Neural progenitor cell (in vitro differentiated cells): ENCODE measurements around the gene MOGAT3. TPM values are rescaled to one million over a fixed set of nuclear protein-coding genes. Genes with fewer than 3 reads are reported as not detected.

Source experiments
- DNase-seq: peaks from one replicate; pipeline ENCODE4 v3.0.0-alpha.2; 2016; ENCODE audit warnings: low spot score
- H2AFZ ChIP-seq: fragments of 200-600 bp; sonication (generic); replicated peaks from 2 replicates; pipeline ENCODE4 v1.6.1; 2016; ENCODE audit warnings: antibody characterized with exemption
- H3F3A ChIP-seq: fragments of 200-600 bp; sonication (generic); 2 replicates; pipeline ENCODE4 v1.6.1; 2016; ENCODE audit warnings: antibody characterized with exemption, low read depth
- H3K27ac ChIP-seq: fragments of 200-600 bp; sonication (generic); 2 replicates; pipeline ENCODE4 v1.5.1; 2016; ENCODE audit warnings: mild to moderate bottlenecking
- H3K27me3 ChIP-seq: fragments of 200-600 bp; sonication (generic); 2 replicates; pipeline ENCODE4 v1.6.1; 2016; ENCODE audit warnings: mild to moderate bottlenecking, moderate library complexity
- H3K36me3 ChIP-seq: fragments of 200-600 bp; sonication (generic); 2 replicates; pipeline ENCODE4 v1.5.1; 2016
- H3K4me1 ChIP-seq: fragments of 200-600 bp; sonication (generic); 2 replicates; pipeline ENCODE4 v1.6.1; 2016; ENCODE audit warnings: mixed run types
- H3K4me2 ChIP-seq: fragments of 200-600 bp; sonication (generic); 2 replicates; pipeline ENCODE4 v1.6.1; 2016
- H3K4me3 ChIP-seq: fragments of 200-600 bp; sonication (generic); 2 replicates; pipeline ENCODE4 v1.5.1; 2016
- H3K79me2 ChIP-seq: fragments of 200-600 bp; sonication (generic); 2 replicates; pipeline ENCODE4 v1.6.1; 2016; ENCODE audit warnings: low read depth
- H3K9ac ChIP-seq: fragments of 200-600 bp; sonication (generic); 2 replicates; pipeline ENCODE4 v1.6.1; 2016
- H3K9me3 ChIP-seq: fragments of 200-600 bp; sonication (generic); 2 replicates; pipeline ENCODE4 v1.5.1; 2016; ENCODE audit warnings: low read depth
- H4K20me1 ChIP-seq: fragments of 200-600 bp; sonication (generic); 2 replicates; pipeline ENCODE4 v1.6.1; 2016; ENCODE audit warnings: low read depth
- H3K27ac Mint-ChIP-seq: 3 replicates; pipeline ENCODE4 v1.8.0; 2021; ENCODE audit warnings: mixed read lengths
- H3K27me3 Mint-ChIP-seq: 2 replicates; pipeline ENCODE4 v1.8.0; 2022; ENCODE audit warnings: low read depth, mild to moderate bottlenecking, inconsistent platforms, moderate library complexity, mixed read lengths; ENCODE audit not compliant: insufficient read depth
- H3K36me3 Mint-ChIP-seq: 3 replicates; pipeline ENCODE4 v1.8.0; 2021; ENCODE audit warnings: mixed read lengths
- H3K4me1 Mint-ChIP-seq: 3 replicates; pipeline ENCODE4 v1.8.0; 2021; ENCODE audit warnings: mixed read lengths
- H3K4me3 Mint-ChIP-seq: 3 replicates; pipeline ENCODE4 v1.8.0; 2021; ENCODE audit warnings: mild to moderate bottlenecking, moderate library complexity, mixed read lengths
- H3K9me3 Mint-ChIP-seq: 3 replicates; pipeline ENCODE4 v1.8.0; 2020; ENCODE audit warnings: mixed read lengths
- CTCF ChIP-seq: fragments of 200-600 bp; sonication (generic); IDR thresholded peaks from 2 replicates; pipeline ENCODE4 v1.5.1; 2017; ENCODE audit warnings: antibody characterized with exemption, mild to moderate bottlenecking
- EZH2 ChIP-seq: fragments of 200-600 bp; sonication (generic); IDR thresholded peaks from 2 replicates; pipeline ENCODE4 v1.6.1; 2017; ENCODE audit warnings: antibody characterized with exemption, mild to moderate bottlenecking, moderate library complexity
- EZH2phosphoT487 ChIP-seq: fragments of 200-600 bp; sonication (generic); IDR thresholded peaks from 2 replicates; pipeline ENCODE4 v1.6.1; 2017; ENCODE audit warnings: antibody characterized with exemption
- total RNA-seq: library from RNA; depleted of rRNA; stranded (reverse); fragments of >200 nt; gene quantifications from 2 replicates; pipeline ENCODE4 v1.2.3, GENCODE V29; 2015; ENCODE audit warnings: low replicate concordance

Gene MOGAT3
- total RNA-seq = not detected in 2 replicates

- TF ChIP-seq CTCF = no peak
- TF ChIP-seq EZH2phosphoT487 = no peak
- TF ChIP-seq EZH2 = no peak
- Histone ChIP-seq H3K4me1 (no peaks in the 10 kb centered on the region), H2AFZ (peak within 1 kb of the TSS; percentile 54), H3K4me3 (peak within 1 kb of the TSS; percentile 44), H3K79me2 (no peaks in the 10 kb centered on the region), H3K4me2 (peak within 1 kb of the TSS; percentile 75), H3K27ac (no peak within 1 kb of the TSS), H4K20me1 (no peaks in the 10 kb centered on the region), H3K9me3 (no peaks in the 10 kb centered on the region), H3K36me3 (no peaks in the 10 kb centered on the region), H3K9ac (no peak within 1 kb of the TSS), H3F3A (no peaks in the 10 kb centered on the region), H3K27me3 (peaks cover 42% of the 10 kb centered on the region)
- Mint-ChIP-seq H3K9me3 (no peaks in the 10 kb centered on the region), H3K27me3 (peaks cover 26% of the 10 kb centered on the region), H3K27ac (no peak within 1 kb of the TSS), H3K4me1 (peaks cover 6% of the 10 kb centered on the region), H3K4me3 (peak within 1 kb of the TSS; percentile 72), H3K36me3 (no peaks in the 10 kb centered on the region)
- no peak for DNase-seq
These were observed at the start of gene MOGAT3 for GRCh38 chr7:101200862-101201599. Gene MOGAT3, minus strand, starts transcription at chr7:101201036. Its CDS starts 182 bp downstream, at chr7:101200854.

- Histone ChIP-seq H3K9ac (no peak overlapping the region), H3K4me3 (no peak overlapping the region), H3K79me2 (peaks cover 51% of the 10 kb centered on the region), H3K4me2 (no peak overlapping the region), H3K36me3 (no peaks in the 10 kb centered on the region), H3F3A (peaks cover 13% of the 10 kb centered on the region), H3K27ac (no peak overlapping the region), H3K9me3 (no peaks in the 10 kb centered on the region), H2AFZ (no peak overlapping the region), H3K27me3 (no peaks in the 10 kb centered on the region), H3K4me1 (peaks cover 4% of the 10 kb centered on the region), H4K20me1 (peaks cover 3% of the 10 kb centered on the region)
- DNase-seq = no peak
- H3K4me3 Mint-ChIP-seq = peak overlapping the region; percentile 54
- H3K4me1 Mint-ChIP-seq = peaks cover 20% of the 10 kb centered on the region
- H3K9me3 Mint-ChIP-seq = no peaks in the 10 kb centered on the region
- no peak overlapping the region for H3K27ac Mint-ChIP-seq
- peaks cover 3% of the 10 kb centered on the region for H3K27me3 Mint-ChIP-seq
- TF ChIP-seq EZH2phosphoT487 (no peak), EZH2 (no peak), CTCF (no peak)
- peaks cover 16% of the 10 kb centered on the region for H3K36me3 Mint-ChIP-seq
These were observed 49.5 kb upstream of the MOGAT3 start for GRCh38 chr7:101250324-101250723.

- no peaks in the 10 kb centered on the region for H3K27me3 ChIP-seq
- H3K4me2 ChIP-seq = no peak overlapping the region
- H3K36me3 ChIP-seq = no peaks in the 10 kb centered on the region
- H3F3A ChIP-seq = peaks cover 15% of the 10 kb centered on the region
- Mint-ChIP-seq H3K27me3 (peaks cover 7% of the 10 kb centered on the region), H3K36me3 (peaks cover 16% of the 10 kb centered on the region), H3K4me3 (no peak overlapping the region), H3K9me3 (no peaks in the 10 kb centered on the region), H3K27ac (no peak overlapping the region), H3K4me1 (peaks cover 29% of the 10 kb centered on the region)
- TF ChIP-seq CTCF (no peak), EZH2phosphoT487 (no peak), EZH2 (no peak)
- H3K4me1 ChIP-seq = peaks cover 6% of the 10 kb centered on the region
- H3K9ac ChIP-seq = no peak overlapping the region
- H3K79me2 ChIP-seq = peaks cover 61% of the 10 kb centered on the region
- no peak overlapping the region for H2AFZ ChIP-seq
- H3K4me3 ChIP-seq = no peak overlapping the region
- H3K27ac ChIP-seq = no peak overlapping the region
- no peaks in the 10 kb centered on the region for H3K9me3 ChIP-seq
- DNase-seq = no peak
- peaks cover 14% of the 10 kb centered on the region for H4K20me1 ChIP-seq
These were observed 47.4 kb upstream of the MOGAT3 start for GRCh38 chr7:101248276-101248675.
